HFFc6 (cell line): ENCODE results near the gene NADK2. TPM values are rescaled to one million over a fixed set of nuclear protein-coding genes. Genes with fewer than 3 reads are reported as not detected.
A peak's percentile ranks its signal among the peaks of the same experiment; 100 is the strongest.

Experiments used
- DNase-seq: peaks from one replicate; pipeline ENCODE4 v3.0.0-alpha.2; 2018
- H3K27ac Mint-ChIP-seq: 2 replicates; pipeline ENCODE4 v1.8.0; 2020; ENCODE audit warnings: mild to moderate bottlenecking, mixed read lengths
- H3K27me3 Mint-ChIP-seq: 2 replicates; pipeline ENCODE4 v1.8.0; 2021; ENCODE audit warnings: mild to moderate bottlenecking, moderate library complexity, mixed read lengths; ENCODE audit not compliant: insufficient read depth
- H3K36me3 Mint-ChIP-seq: 2 replicates; pipeline ENCODE4 v1.8.0; 2021; ENCODE audit warnings: low read depth, mixed read lengths
- H3K4me1 Mint-ChIP-seq: 2 replicates; pipeline ENCODE4 v1.8.0; 2020; ENCODE audit warnings: low read depth, mixed read lengths
- H3K4me3 Mint-ChIP-seq: 2 replicates; pipeline ENCODE4 v1.8.0; 2020; ENCODE audit warnings: mild to moderate bottlenecking, moderate library complexity, mixed read lengths
- H3K9me3 Mint-ChIP-seq: 2 replicates; pipeline ENCODE4 v1.8.0; 2020; ENCODE audit warnings: mild to moderate bottlenecking, mixed read lengths
- CTCF ChIP-seq: fragments of 200-600 bp; sonication (generic); IDR thresholded peaks from 2 replicates; pipeline ENCODE4 v1.5.0; 2021; ENCODE audit warnings: antibody characterized with exemption, mild to moderate bottlenecking
- total RNA-seq, 6 experiments: library from RNA; stranded (reverse); fragmentation: NEBNext Ultra II Directional; extraction: Animal tissue kit (Norgen Biotek cat#: 25700); gene quantifications; 2 replicates in 1 of 6; 3 replicates in 5 of 6; pipeline ENCODE4 v1.2.3, GENCODE V29; 2021

Gene NADK2
- total RNA-seq, 6 experiments from 2014 or later: 14.6 to 20.1 (median 15.3) TPM

GRCh38 chr5:36153726-36154125, 88.0 kb downstream of the NADK2 start:
- TF ChIP-seq CTCF: no peak
- Mint-ChIP-seq H3K36me3 (peaks cover 46% of the 10 kb centered on the region), H3K9me3 (no peaks in the 10 kb centered on the region), H3K27me3 (peaks cover 6% of the 10 kb centered on the region), H3K4me3 (peak overlapping the region; percentile 95), H3K27ac (peak overlapping the region; percentile 65), H3K4me1 (peaks cover 74% of the 10 kb centered on the region)
- no peak for DNase-seq

GRCh38 chr5:36153298-36153677, 88.4 kb downstream of the NADK2 start:
- Mint-ChIP-seq H3K4me3 (peak overlapping the region; percentile 95), H3K9me3 (no peaks in the 10 kb centered on the region), H3K4me1 (peaks cover 74% of the 10 kb centered on the region), H3K27me3 (peaks cover 6% of the 10 kb centered on the region), H3K36me3 (peaks cover 41% of the 10 kb centered on the region), H3K27ac (peak overlapping the region; percentile 65)
- TF ChIP-seq CTCF: no peak
- no peak for DNase-seq

GRCh38 chr5:36152324-36153297, 89.1 kb downstream of the NADK2 start:
- Mint-ChIP-seq H3K4me1 (peaks cover 74% of the 10 kb centered on the region), H3K4me3 (peak overlapping the region; percentile 95), H3K9me3 (no peaks in the 10 kb centered on the region), H3K27ac (peak overlapping the region; percentile 75), H3K36me3 (peaks cover 38% of the 10 kb centered on the region), H3K27me3 (peaks cover 6% of the 10 kb centered on the region)
- DNase-seq: no peak
- no peak for TF ChIP-seq CTCF

- H3K4me3 Mint-ChIP-seq: peak within 1 kb of the TSS; percentile 95
- peak within 1 kb of the TSS; percentile 84 for H3K27ac Mint-ChIP-seq
- DNase-seq: peak; percentile 97
- peaks cover 29% of the 10 kb centered on the region for H3K36me3 Mint-ChIP-seq
- no peaks in the 10 kb centered on the region for H3K9me3 Mint-ChIP-seq
- peaks cover 6% of the 10 kb centered on the region for H3K27me3 Mint-ChIP-seq
- no peak for TF ChIP-seq CTCF
- peaks cover 74% of the 10 kb centered on the region for H3K4me1 Mint-ChIP-seq
Measured at GRCh38 chr5:36151434-36152323, 90.0 kb downstream of the NADK2 start, which contains the start of the genes LMBRD2 and SKP2. LMBRD2 (minus strand) TSS chr5:36151887; CDS start chr5:36143349, 8,538 bp downstream. SKP2 (plus strand) TSS chr5:36152111; CDS start chr5:36152263, 152 bp downstream.

GRCh38 chr5:36150676-36151433, 90.9 kb downstream of the NADK2 start:
- Mint-ChIP-seq H3K27me3 (peaks cover 6% of the 10 kb centered on the region), H3K4me3 (peak overlapping the region; percentile 95), H3K36me3 (peaks cover 29% of the 10 kb centered on the region), H3K4me1 (peaks cover 67% of the 10 kb centered on the region), H3K9me3 (no peaks in the 10 kb centered on the region), H3K27ac (peak overlapping the region; percentile 84)
- TF ChIP-seq CTCF: no peak
- peak; percentile 56 for DNase-seq
